HG02642 (cell line): ENCODE results near the gene KCNH2.
A peak's percentile ranks its signal among the peaks of the same experiment; 100 is the strongest.
"Not testable (repeated sequence)": the region's sequence is repeated elsewhere in the genome, so short reads cannot be mapped to it uniquely, and the experiment has no call there.

Experiments
- ATAC-seq: cut with Tn5 transposase; IDR thresholded peaks from one replicate; pipeline ENCODE4 v1.9.1; 2021; ENCODE audit warnings: mild to moderate bottlenecking; ENCODE audit not compliant: unreplicated experiment, poor library complexity

The KCNH2 gene

GRCh38 chr7:151013356-151013732 lies 35.2 kb upstream of the KCNH2 start:
- no peak for ATAC-seq

GRCh38 chr7:151012911-151013347 lies 34.8 kb upstream of the KCNH2 start:
- no peak for ATAC-seq

- no peak for ATAC-seq
Measured at GRCh38 chr7:151012031-151012692, 34.0 kb upstream of the KCNH2 start.

GRCh38 chr7:151011616-151012015 lies 33.5 kb upstream of the KCNH2 start:
- ATAC-seq, result not testable (repeated sequence)

- ATAC-seq, result no peak
Measured at GRCh38 chr7:151011097-151011409, 32.9 kb upstream of the KCNH2 start.

GRCh38 chr7:151010307-151011096 lies 32.4 kb upstream of the KCNH2 start:
- ATAC-seq, result no peak

- no peak for ATAC-seq
Measured at GRCh38 chr7:151010037-151010306, 31.9 kb upstream of the KCNH2 start.

- no peak for ATAC-seq
Measured at GRCh38 chr7:151009327-151010036, 31.4 kb upstream of the KCNH2 start.

- ATAC-seq, result peak; percentile 83
Measured at GRCh38 chr7:151008511-151009323, 30.6 kb upstream of the KCNH2 start.

GRCh38 chr7:151008143-151008510 lies 30.0 kb upstream of the KCNH2 start:
- ATAC-seq, result no peak

- no peak for ATAC-seq
Measured at GRCh38 chr7:151007469-151007898, 29.4 kb upstream of the KCNH2 start.

GRCh38 chr7:151006590-151007300 lies 28.6 kb upstream of the KCNH2 start:
- ATAC-seq, result no peak

- no peak for ATAC-seq
Measured at GRCh38 chr7:151005566-151005965, 27.4 kb upstream of the KCNH2 start.

GRCh38 chr7:151003572-151003971 lies 25.5 kb upstream of the KCNH2 start:
- no peak for ATAC-seq

- ATAC-seq, result no peak
Measured at GRCh38 chr7:151001546-151001945, 23.4 kb upstream of the KCNH2 start.

GRCh38 chr7:151000897-151001495 lies 22.9 kb upstream of the KCNH2 start:
- ATAC-seq, result no peak

- ATAC-seq, result no peak
Measured at GRCh38 chr7:150999497-151000230, 21.5 kb upstream of the KCNH2 start.

- no peak for ATAC-seq
Measured at GRCh38 chr7:150999001-150999400, 20.9 kb upstream of the KCNH2 start.

- no peak for ATAC-seq
Measured at GRCh38 chr7:150998341-150998740, 20.2 kb upstream of the KCNH2 start.
